Measurements from ENCODE around the gene ATP1A2.
A peak's percentile ranks its signal among the peaks of the same experiment; 100 is the strongest.

The ATP1A2 gene

GRCh38 chr1:160115545-160116282 is at the start of gene ATP1A2:
ATP1A2 (plus strand) TSS chr1:160115759; CDS start chr1:160115862, 103 bp downstream.
- no peak for DNase-seq

GRCh38 chr1:160066829-160067745 is 48.5 kb upstream of the ATP1A2 start:
- no peak for DNase-seq

- no peak for DNase-seq
Measured at GRCh38 chr1:160068225-160068624, 47.3 kb upstream of the ATP1A2 start.

- no peak for DNase-seq
Measured at GRCh38 chr1:160069460-160070231, 45.9 kb upstream of the ATP1A2 start, which contains the start of gene KCNJ10. KCNJ10 (minus strand) TSS chr1:160070160; CDS start chr1:160042532, 27,628 bp downstream.

- peak; percentile 42 for DNase-seq
Measured at GRCh38 chr1:160070243-160071163, 45.1 kb upstream of the ATP1A2 start.

- DNase-seq = no peak
Measured at GRCh38 chr1:160071289-160071688, 44.3 kb upstream of the ATP1A2 start.

- no peak for DNase-seq
Measured at GRCh38 chr1:160074865-160075264, 40.7 kb upstream of the ATP1A2 start.

GRCh38 chr1:160075836-160076235 is 39.7 kb upstream of the ATP1A2 start:
- no peak for DNase-seq

GRCh38 chr1:160076295-160076694 is 39.3 kb upstream of the ATP1A2 start:
- no peak for DNase-seq

- DNase-seq = no peak
Measured at GRCh38 chr1:160077486-160077885, 38.1 kb upstream of the ATP1A2 start.

GRCh38 chr1:160078512-160079195 is 36.9 kb upstream of the ATP1A2 start:
- DNase-seq = peak; percentile 76

GRCh38 chr1:160079448-160079847 is 36.1 kb upstream of the ATP1A2 start:
- no peak for DNase-seq

- DNase-seq = no peak
Measured at GRCh38 chr1:160080381-160081100, 35.0 kb upstream of the ATP1A2 start.

GRCh38 chr1:160081261-160081936 is 34.2 kb upstream of the ATP1A2 start, which contains the start of gene KCNJ9:
KCNJ9 (plus strand) TSS chr1:160081538; CDS start chr1:160084031, 2,493 bp downstream.
- no peak for DNase-seq

GRCh38 chr1:160082487-160082886 is 33.1 kb upstream of the ATP1A2 start:
- DNase-seq = no peak

- DNase-seq = no peak
Measured at GRCh38 chr1:160082926-160083325, 32.6 kb upstream of the ATP1A2 start.

- DNase-seq = peak; percentile 72
Measured at GRCh38 chr1:160083968-160084770, 31.4 kb upstream of the ATP1A2 start.

- DNase-seq = no peak
Measured at GRCh38 chr1:160084771-160085321, 30.7 kb upstream of the ATP1A2 start.
